Measurements from ENCODE around the gene PSEN1. TPM values are rescaled to one million over a fixed set of nuclear protein-coding genes. Genes with fewer than 3 reads are reported as not detected.

The PSEN1 gene
- total RNA-seq, 1 experiment from 2014 or later, result 41.4 TPM

DNA sequence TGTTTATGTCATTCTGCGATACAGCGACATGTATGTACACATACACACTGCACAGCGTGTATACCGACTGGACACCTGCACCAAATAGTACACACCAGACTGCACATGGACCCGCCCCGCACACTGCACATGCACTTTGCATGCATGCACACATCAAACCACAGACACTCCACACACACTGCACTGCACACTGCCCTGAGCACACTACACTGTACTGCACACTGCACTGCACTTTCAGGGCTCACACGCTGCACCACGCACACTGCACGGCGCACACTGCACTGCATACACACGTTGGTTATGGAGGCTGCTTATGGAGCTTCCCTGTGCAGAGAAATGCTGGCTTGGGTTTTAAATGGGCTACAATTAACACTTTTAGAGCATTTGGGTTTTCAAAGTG, 102.6 kb downstream of the PSEN1 start:
- no TSS peak for BruUV-seq (replicated peaks)
- H4K20me1 ChIP-seq (ENCODE audit: low read length), result peaks cover 5% of the 10 kb centered on the region; the same call in 1 of the 2 replicates
- CTCF ChIA-PET, result interaction anchor here (0.5 to 1.7 kb wide), 4 partner anchors 45 to 332 kb away, joined by 3 to 6 read pairs (median 4); no protein-coding TSS in a partner anchor
- peak; percentile 48 for ATAC-seq
- no peaks in the 10 kb centered on the region for H3F3A ChIP-seq (ENCODE audit: low read length, unreplicated experiment)
- no peaks in the 10 kb centered on the region for H3K79me2 ChIP-seq (ENCODE audit: low read length)
- H2AFZ ChIP-seq (ENCODE audit: low read length), result peak overlapping the region; percentile 77; the same call in 1 of the 2 replicates
- intact Hi-C loops (cut with micrococcal nuclease), result loop anchor here (1.0 to 2.0 kb wide), 4 partner anchors 29 to 180 kb away; partner anchors contain the start of gene RBM25
- H3K9me2 ChIP-seq (replicated peaks; ENCODE audit: low read length), result no peaks in the 10 kb centered on the region
- peaks cover 55% of the 10 kb centered on the region for H3K27me3 ChIP-seq (ENCODE audit: low read length)
- peak overlapping the region; percentile 91 for H3K4me2 ChIP-seq (ENCODE audit: low read length)
- H3K9me3 ChIP-seq (ENCODE audit: low read length), result no peaks in the 10 kb centered on the region
- DNase-seq, result no peak
- TF ChIP-seq, protein P1, sequence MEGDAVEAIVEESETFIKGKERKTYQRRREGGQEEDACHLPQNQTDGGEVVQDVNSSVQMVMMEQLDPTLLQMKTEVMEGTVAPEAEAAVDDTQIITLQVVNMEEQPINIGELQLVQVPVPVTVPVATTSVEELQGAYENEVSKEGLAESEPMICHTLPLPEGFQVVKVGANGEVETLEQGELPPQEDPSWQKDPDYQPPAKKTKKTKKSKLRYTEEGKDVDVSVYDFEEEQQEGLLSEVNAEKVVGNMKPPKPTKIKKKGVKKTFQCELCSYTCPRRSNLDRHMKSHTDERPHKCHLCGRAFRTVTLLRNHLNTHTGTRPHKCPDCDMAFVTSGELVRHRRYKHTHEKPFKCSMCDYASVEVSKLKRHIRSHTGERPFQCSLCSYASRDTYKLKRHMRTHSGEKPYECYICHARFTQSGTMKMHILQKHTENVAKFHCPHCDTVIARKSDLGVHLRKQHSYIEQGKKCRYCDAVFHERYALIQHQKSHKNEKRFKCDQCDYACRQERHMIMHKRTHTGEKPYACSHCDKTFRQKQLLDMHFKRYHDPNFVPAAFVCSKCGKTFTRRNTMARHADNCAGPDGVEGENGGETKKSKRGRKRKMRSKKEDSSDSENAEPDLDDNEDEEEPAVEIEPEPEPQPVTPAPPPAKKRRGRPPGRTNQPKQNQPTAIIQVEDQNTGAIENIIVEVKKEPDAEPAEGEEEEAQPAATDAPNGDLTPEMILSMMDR (conservative IDR thresholded peaks at IDR 0.05; ENCODE audit: low read depth, low read length), result no peak
- TF ChIP-seq EZH2phosphoT487 (IDR thresholded peaks at IDR 0.05; ENCODE audit: borderline replicate concordance, low read length) (no peak), EZH2 (IDR thresholded peaks at IDR 0.05; ENCODE audit: low read length, unreplicated experiment) (no peak)
- H3K9ac ChIP-seq (ENCODE audit: low read length), result no peak overlapping the region
- H3K36me3 ChIP-seq (ENCODE audit: low read depth, low read length), result no peaks in the 10 kb centered on the region
- no peak overlapping the region for H3K27ac ChIP-seq (ENCODE audit: low read length)
- POLR2A ChIA-PET (ENCODE audit: unreplicated experiment), result interaction anchor here (0.6 kb wide), 1 partner anchor 117 kb away, joined by 3 read pairs; no protein-coding TSS in a partner anchor
- peak overlapping the region; percentile 62 for H3K4me3 ChIP-seq (ENCODE audit: low read length)
- H3K4me1 ChIP-seq (ENCODE audit: insufficient read depth, low read length), result peaks cover 30% of the 10 kb centered on the region

DNA sequence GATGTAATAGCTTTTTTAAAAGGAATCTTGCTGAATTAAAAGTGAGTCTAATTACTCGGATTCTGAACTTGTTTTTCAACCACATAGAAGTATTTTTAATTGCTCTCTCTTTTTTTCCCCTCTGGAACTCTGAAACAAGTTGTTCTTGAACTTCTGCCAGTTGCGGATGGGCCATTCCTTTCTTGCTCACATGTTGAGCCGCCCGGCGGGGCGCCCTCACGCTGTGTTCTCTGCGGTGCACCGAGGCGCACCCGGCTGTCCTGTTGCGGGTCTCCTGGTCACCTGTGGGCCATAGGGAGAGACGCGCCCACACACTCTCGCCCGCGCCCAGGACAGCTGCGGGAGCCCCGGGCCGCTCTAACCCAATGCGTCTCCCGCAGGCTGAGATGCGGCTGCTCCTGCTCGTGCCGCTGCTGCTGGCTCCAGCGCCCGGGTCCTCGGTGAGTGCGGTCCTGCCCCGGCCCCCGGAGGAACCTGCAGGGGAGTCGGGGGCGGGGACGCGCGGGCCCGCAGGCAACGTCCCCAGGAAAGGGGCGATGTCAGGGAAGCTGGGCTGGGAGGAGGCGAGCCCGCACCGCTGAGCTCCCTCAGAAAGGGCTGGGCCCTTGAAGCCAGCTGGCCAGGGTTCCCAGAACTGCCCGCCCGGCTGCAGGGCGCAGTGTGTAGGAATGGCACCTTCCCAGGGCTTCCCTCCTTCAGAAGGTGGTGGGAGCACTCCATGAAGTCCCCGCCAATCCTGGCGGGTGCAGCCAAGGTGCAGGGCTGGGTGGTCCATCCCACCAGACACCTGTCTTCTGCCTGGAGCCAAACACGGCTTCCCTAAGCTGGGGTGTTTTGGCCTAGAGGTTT, 103.3 kb downstream of the PSEN1 start:
- ChIA-PET POLR2A (ENCODE audit: unreplicated experiment) (interaction anchor here (0.5 to 0.6 kb wide), 2 partner anchors 117 to 224 kb away, joined by 3 read pairs; no protein-coding TSS in a partner anchor), CTCF (interaction anchor here (0.6 to 1.7 kb wide), 4 partner anchors 33 to 66 kb away, joined by 3 to 6 read pairs (median 4); no protein-coding TSS in a partner anchor)
- H3K27ac ChIP-seq (ENCODE audit: low read length), result no peak overlapping the region
- H3F3A ChIP-seq (ENCODE audit: low read length, unreplicated experiment), result no peaks in the 10 kb centered on the region
- peak overlapping the region; percentile 62 for H3K4me3 ChIP-seq (ENCODE audit: low read length)
- H2AFZ ChIP-seq (ENCODE audit: low read length), result peak overlapping the region; percentile 77
- peak overlapping the region; percentile 91 for H3K4me2 ChIP-seq (ENCODE audit: low read length)
- H3K36me3 ChIP-seq (ENCODE audit: low read depth, low read length), result no peaks in the 10 kb centered on the region
- ATAC-seq (peak; percentile 12), DNase-seq (peak; percentile 47)
- H3K4me1 ChIP-seq (ENCODE audit: insufficient read depth, low read length), result peaks cover 30% of the 10 kb centered on the region
- H3K9ac ChIP-seq (ENCODE audit: low read length), result no peak overlapping the region
- intact Hi-C loops (cut with micrococcal nuclease), result loop anchor here (2.0 kb wide), 3 partner anchors 41 to 181 kb away; partner anchors contain the start of gene RBM25
- BruUV-seq (replicated peaks), result no TSS peak
- no peaks in the 10 kb centered on the region for H3K9me2 ChIP-seq (replicated peaks; ENCODE audit: low read length)
- H3K9me3 ChIP-seq (ENCODE audit: low read length), result no peaks in the 10 kb centered on the region
- TF ChIP-seq, protein P1 (conservative IDR thresholded peaks at IDR 0.05; ENCODE audit: low read depth, low read length), result peak; percentile 25; the same call in 1 of the 2 replicates
- TF ChIP-seq EZH2 (IDR thresholded peaks at IDR 0.05; ENCODE audit: low read length, unreplicated experiment) (peak; percentile 91), EZH2phosphoT487 (IDR thresholded peaks at IDR 0.05; ENCODE audit: borderline replicate concordance, low read length) (peak; percentile 79; the same call in 1 of the 2 replicates)
- peaks cover 5% of the 10 kb centered on the region; the same call in 1 of the 2 replicates for H4K20me1 ChIP-seq (ENCODE audit: low read length)
- peaks cover 50% of the 10 kb centered on the region for H3K27me3 ChIP-seq (ENCODE audit: low read length)
- no peaks in the 10 kb centered on the region for H3K79me2 ChIP-seq (ENCODE audit: low read length)

Measured in PC-3 (cell line).